HepG2 (cell line): ENCODE measurements around the gene ANKRD11. TPM values are rescaled to one million over a fixed set of nuclear protein-coding genes. Genes with fewer than 3 reads are reported as not detected.

Experiments
- HNF1A ChIP-seq, 2 experiments: sonication (generic) in 1 of 2; formaldehyde crosslinking in 1 of 2; IDR thresholded peaks; 2 replicates each; pipeline versions ENCODE4 v1.4.0 to v1.6.1; 2016 to 2020; ENCODE audit warnings: borderline replicate concordance in 1 of 2, low read depth in 1 of 2, mild to moderate bottlenecking in 1 of 2, missing genetic modification reagents in 1 of 2
- JUND ChIP-seq: sonication (generic); formaldehyde crosslinking; IDR thresholded peaks from 2 replicates; pipeline ENCODE4 v1.8.0; 2022; ENCODE audit warnings: mild to moderate bottlenecking, missing genetic modification reagents
- NFKB2 ChIP-seq: sonication (generic); formaldehyde crosslinking; IDR thresholded peaks from 2 replicates; pipeline ENCODE4 v1.4.0; 2020; ENCODE audit warnings: missing genetic modification reagents, borderline replicate concordance
- NONO ChIP-seq, 2 experiments: fragments of 450-650 bp in 1 of 2; sonication (generic) in 1 of 2; formaldehyde crosslinking in 1 of 2; IDR thresholded peaks in 1 of 2; conservative IDR thresholded peaks in 1 of 2; 2 replicates each; pipeline versions ENCODE4 v1.6.1 to v1.8.0; 2017 to 2022; ENCODE audit warnings: mild to moderate bottlenecking in 1 of 2, missing genetic modification reagents in 1 of 2, moderate library complexity in 1 of 2
- RAD21 ChIP-seq: fragments of 450-650 bp; formaldehyde crosslinking; IDR thresholded peaks from 2 replicates; pipeline ENCODE4 v1.5.0; 2020; ENCODE audit warnings: mild to moderate bottlenecking
- RNF2 ChIP-seq: fragments of 450-650 bp; conservative IDR thresholded peaks from 2 replicates; pipeline ENCODE4 v1.6.1; 2016; ENCODE audit warnings: low read depth
- RXRB ChIP-seq: IDR thresholded peaks from 2 replicates; pipeline ENCODE4 v1.6.1; 2016; ENCODE audit warnings: borderline replicate concordance, missing genetic modification reagents, missing compliant biosample characterization
- ZNF10 ChIP-seq: sonication (generic); formaldehyde crosslinking; IDR thresholded peaks from 2 replicates; pipeline ENCODE4 v1.4.0; 2020; ENCODE audit warnings: mild to moderate bottlenecking, low read depth, missing genetic modification reagents, borderline replicate concordance
- ZNF136 ChIP-seq: sonication (generic); formaldehyde crosslinking; IDR thresholded peaks from 2 replicates; pipeline ENCODE4 v1.8.1; 2022; ENCODE audit warnings: low read depth, mild to moderate bottlenecking, moderate library complexity, missing genetic modification reagents
- ZNF33A ChIP-seq: sonication (generic); formaldehyde crosslinking; IDR thresholded peaks from 2 replicates; pipeline ENCODE4 v1.5.1; 2020; ENCODE audit warnings: missing genetic modification reagents, mild to moderate bottlenecking, moderate library complexity, borderline replicate concordance
- polyA plus RNA-seq, 8 experiments: library from polyadenylated mRNA; depleted of rRNA in 3 of 8; stranded (reverse) in 7 of 8; unstranded in 1 of 8; fragments of >200 nt; fragmentation: Illumina TruSeq in 4 of 8; extraction: Trizol in 4 of 8; gene quantifications; 2 replicates each; pipeline versions ENCODE4 v1.2.1 to v1.2.3, GENCODE V29; 2011 to 2016; ENCODE audit warnings: low read depth in 4 of 8, missing spikeins in 1 of 8, mixed read lengths in 1 of 8; ENCODE audit not compliant: insufficient read depth in 1 of 8
- total RNA-seq, 5 experiments: library from RNA; depleted of rRNA; stranded (reverse); fragments of >200 nt; fragmentation: Illumina TruSeq; extraction: Trizol; gene quantifications; 2 replicates each; pipeline ENCODE4 v1.2.3, GENCODE V29; 2016; ENCODE audit warnings: low read depth in 1 of 5
- TF ChIP-seq, protein P1 (sequence below): sonication (generic); formaldehyde crosslinking; IDR thresholded peaks from 2 replicates; pipeline ENCODE4 v1.5.0; 2020; ENCODE audit warnings: mild to moderate bottlenecking, missing genetic modification reagents
- TF ChIP-seq, protein P2 (sequence below): sonication (generic); formaldehyde crosslinking; IDR thresholded peaks from 2 replicates; pipeline ENCODE4 v1.8.0; 2022; ENCODE audit warnings: mild to moderate bottlenecking, missing genetic modification reagents
- TF ChIP-seq, protein P3 (sequence below): sonication (generic); formaldehyde crosslinking; IDR thresholded peaks from 2 replicates; pipeline ENCODE4 v1.8.0; 2022; ENCODE audit warnings: missing genetic modification reagents, mild to moderate bottlenecking, moderate library complexity, borderline replicate concordance
- TF ChIP-seq, protein P4 (sequence below): sonication (generic); formaldehyde crosslinking; IDR thresholded peaks from 2 replicates; pipeline ENCODE4 v1.4.0; 2020; ENCODE audit warnings: missing genetic modification reagents

Gene ANKRD11
- total and polyA plus RNA-seq, 2 of the 13 experiments (the other 11 are each of a cell fraction or from before 2014, with no cell fraction given), result 21.4 to 38.4 TPM

- no peak for TF ChIP-seq HNF1A (IDR thresholded peaks at IDR 0.05; ENCODE audit: low read depth)
- TF ChIP-seq HNF1A (CRISPR knock-in tag; IDR thresholded peaks at IDR 0.05; ENCODE audit: borderline replicate concordance), result no peak; the same call in 1 of the 2 replicates
- TF ChIP-seq RAD21 (CRISPR knock-in tag), result peak; percentile 64
- TF ChIP-seq, protein P1, sequence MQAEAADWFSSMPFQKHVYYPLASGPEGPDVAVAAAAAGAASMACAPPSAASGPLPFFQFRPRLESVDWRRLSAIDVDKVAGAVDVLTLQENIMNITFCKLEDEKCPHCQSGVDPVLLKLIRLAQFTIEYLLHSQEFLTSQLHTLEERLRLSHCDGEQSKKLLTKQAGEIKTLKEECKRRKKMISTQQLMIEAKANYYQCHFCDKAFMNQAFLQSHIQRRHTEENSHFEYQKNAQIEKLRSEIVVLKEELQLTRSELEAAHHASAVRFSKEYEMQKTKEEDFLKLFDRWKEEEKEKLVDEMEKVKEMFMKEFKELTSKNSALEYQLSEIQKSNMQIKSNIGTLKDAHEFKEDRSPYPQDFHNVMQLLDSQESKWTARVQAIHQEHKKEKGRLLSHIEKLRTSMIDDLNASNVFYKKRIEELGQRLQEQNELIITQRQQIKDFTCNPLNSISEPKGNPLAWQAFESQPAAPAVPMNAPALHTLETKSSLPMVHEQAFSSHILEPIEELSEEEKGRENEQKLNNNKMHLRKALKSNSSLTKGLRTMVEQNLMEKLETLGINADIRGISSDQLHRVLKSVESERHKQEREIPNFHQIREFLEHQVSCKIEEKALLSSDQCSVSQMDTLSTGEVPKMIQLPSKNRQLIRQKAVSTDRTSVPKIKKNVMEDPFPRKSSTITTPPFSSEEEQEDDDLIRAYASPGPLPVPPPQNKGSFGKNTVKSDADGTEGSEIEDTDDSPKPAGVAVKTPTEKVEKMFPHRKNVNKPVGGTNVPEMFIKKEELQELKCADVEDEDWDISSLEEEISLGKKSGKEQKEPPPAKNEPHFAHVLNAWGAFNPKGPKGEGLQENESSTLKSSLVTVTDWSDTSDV, result peak; percentile 81
- TF ChIP-seq ZNF136 (CRISPR knock-in tag), result no peak
- TF ChIP-seq ZNF33A (CRISPR knock-in tag), result no peak
- TF ChIP-seq, protein P2, sequence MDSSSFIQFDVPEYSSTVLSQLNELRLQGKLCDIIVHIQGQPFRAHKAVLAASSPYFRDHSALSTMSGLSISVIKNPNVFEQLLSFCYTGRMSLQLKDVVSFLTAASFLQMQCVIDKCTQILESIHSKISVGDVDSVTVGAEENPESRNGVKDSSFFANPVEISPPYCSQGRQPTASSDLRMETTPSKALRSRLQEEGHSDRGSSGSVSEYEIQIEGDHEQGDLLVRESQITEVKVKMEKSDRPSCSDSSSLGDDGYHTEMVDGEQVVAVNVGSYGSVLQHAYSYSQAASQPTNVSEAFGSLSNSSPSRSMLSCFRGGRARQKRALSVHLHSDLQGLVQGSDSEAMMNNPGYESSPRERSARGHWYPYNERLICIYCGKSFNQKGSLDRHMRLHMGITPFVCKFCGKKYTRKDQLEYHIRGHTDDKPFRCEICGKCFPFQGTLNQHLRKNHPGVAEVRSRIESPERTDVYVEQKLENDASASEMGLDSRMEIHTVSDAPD (CRISPR knock-in tag), result no peak
- TF ChIP-seq NFKB2, result peak; percentile 82; the same call in 1 of the 2 replicates
- TF ChIP-seq ZNF10 (CRISPR knock-in tag), result no peak
- TF ChIP-seq RXRB (CRISPR knock-in tag), result 0 out of 2 replicates have a peak, but pooled peaks have one; percentile 6
- TF ChIP-seq, protein P3, sequence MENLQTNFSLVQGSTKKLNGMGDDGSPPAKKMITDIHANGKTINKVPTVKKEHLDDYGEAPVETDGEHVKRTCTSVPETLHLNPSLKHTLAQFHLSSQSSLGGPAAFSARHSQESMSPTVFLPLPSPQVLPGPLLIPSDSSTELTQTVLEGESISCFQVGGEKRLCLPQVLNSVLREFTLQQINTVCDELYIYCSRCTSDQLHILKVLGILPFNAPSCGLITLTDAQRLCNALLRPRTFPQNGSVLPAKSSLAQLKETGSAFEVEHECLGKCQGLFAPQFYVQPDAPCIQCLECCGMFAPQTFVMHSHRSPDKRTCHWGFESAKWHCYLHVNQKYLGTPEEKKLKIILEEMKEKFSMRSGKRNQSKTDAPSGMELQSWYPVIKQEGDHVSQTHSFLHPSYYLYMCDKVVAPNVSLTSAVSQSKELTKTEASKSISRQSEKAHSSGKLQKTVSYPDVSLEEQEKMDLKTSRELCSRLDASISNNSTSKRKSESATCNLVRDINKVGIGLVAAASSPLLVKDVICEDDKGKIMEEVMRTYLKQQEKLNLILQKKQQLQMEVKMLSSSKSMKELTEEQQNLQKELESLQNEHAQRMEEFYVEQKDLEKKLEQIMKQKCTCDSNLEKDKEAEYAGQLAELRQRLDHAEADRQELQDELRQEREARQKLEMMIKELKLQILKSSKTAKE (CRISPR knock-in tag), result peak; percentile 46; the same call in 1 of the 2 replicates
- peak; percentile 46; the same call in 1 of the 2 replicates for TF ChIP-seq JUND (CRISPR knock-in tag)
- no peak for TF ChIP-seq NONO (IDR thresholded peaks at IDR 0.05)
- TF ChIP-seq NONO (CRISPR knock-in tag; conservative IDR thresholded peaks at IDR 0.05), result peak; percentile 85
- peak; percentile 95 for TF ChIP-seq RNF2
- TF ChIP-seq, protein P4, sequence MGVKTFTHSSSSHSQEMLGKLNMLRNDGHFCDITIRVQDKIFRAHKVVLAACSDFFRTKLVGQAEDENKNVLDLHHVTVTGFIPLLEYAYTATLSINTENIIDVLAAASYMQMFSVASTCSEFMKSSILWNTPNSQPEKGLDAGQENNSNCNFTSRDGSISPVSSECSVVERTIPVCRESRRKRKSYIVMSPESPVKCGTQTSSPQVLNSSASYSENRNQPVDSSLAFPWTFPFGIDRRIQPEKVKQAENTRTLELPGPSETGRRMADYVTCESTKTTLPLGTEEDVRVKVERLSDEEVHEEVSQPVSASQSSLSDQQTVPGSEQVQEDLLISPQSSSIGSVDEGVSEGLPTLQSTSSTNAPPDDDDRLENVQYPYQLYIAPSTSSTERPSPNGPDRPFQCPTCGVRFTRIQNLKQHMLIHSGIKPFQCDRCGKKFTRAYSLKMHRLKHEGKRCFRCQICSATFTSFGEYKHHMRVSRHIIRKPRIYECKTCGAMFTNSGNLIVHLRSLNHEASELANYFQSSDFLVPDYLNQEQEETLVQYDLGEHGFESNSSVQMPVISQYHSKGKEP (CRISPR knock-in tag), result no peak
These were observed 17.7 kb upstream of the ANKRD11 start, which contains the start of gene SPG7 (continued) for GRCh38 chr16:89507834-89508590.
